BJ (cell line): ENCODE results near the gene KLHL22. TPM values are rescaled to one million over a fixed set of nuclear protein-coding genes. Genes with fewer than 3 reads are reported as not detected.

Source experiments
- CTCF ChIA-PET: fragments of 350-600 bp; formaldehyde crosslinking; extraction: SDS; loops from one replicate; lab custom pipeline; 2021; ENCODE audit warnings: antibody characterized with exemption, inconsistent platforms; lab: Yijun Ruan, JAX
- POLR2A ChIA-PET: fragments of 300-600 bp; sonication (Branson Sonifier 250); formaldehyde crosslinking; extraction: SDS; loops from one replicate; lab custom pipeline; 2021; ENCODE audit warnings: antibody characterized with exemption; lab: Charles Lee
- DNase-seq: peaks from one replicate; pipeline ENCODE4 v3.0.0-alpha.2; 2011; ENCODE audit warnings: low read depth
- H3K27me3 ChIP-seq: 2 replicates; pipeline ENCODE4 v1.6.0; 2011; ENCODE audit warnings: low read length; ENCODE audit not compliant: control insufficient read depth, insufficient read depth
- H3K36me3 ChIP-seq: 2 replicates; pipeline ENCODE4 v1.5.1; 2011; ENCODE audit warnings: low read length; ENCODE audit not compliant: control insufficient read depth, insufficient read depth
- H3K4me3 ChIP-seq: 2 replicates; pipeline ENCODE4 v1.5.1; 2011; ENCODE audit warnings: low read depth, mild to moderate bottlenecking, control low read depth, low read length
- polyA plus RNA-seq: library from polyadenylated mRNA; depleted of rRNA; stranded (reverse); fragments of >200 nt; gene quantifications from 2 replicates; pipeline ENCODE4 v1.2.3, GENCODE V29; 2011
- TF ChIP-seq, protein P1 (sequence below): IDR thresholded peaks from 2 replicates; pipeline ENCODE4 v1.5.1; 2011; ENCODE audit warnings: low read depth, mild to moderate bottlenecking, control low read depth, inconsistent platforms, low read length, moderate library complexity; ENCODE audit not compliant: insufficient read depth

Gene KLHL22
- polyA plus RNA-seq, 1 experiment, result 34.0 TPM

DNA sequence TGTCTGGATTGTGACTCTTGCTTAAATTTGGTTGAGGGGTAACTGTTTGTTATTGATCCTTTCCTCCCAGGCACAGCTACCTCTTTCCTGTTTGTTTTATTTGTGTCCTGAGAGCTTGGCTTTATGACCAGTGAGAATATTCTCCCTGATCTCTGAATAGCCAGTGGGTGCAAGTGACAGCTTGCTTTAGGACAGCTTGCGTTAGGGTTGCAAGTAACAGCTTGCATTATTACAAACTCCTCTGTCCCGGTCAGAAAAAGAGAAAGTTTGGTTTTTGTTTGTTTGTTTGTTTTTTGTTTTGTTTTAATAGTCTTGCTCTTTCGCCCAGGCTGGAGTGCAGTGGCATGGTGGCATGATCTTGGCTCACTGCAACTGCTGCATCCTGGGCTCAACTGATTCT, 3.3 kb upstream of the KLHL22 start:
- no peak for DNase-seq
- H3K4me3 ChIP-seq, result no peak overlapping the region
- no peaks in the 10 kb centered on the region for H3K27me3 ChIP-seq
- no peaks in the 10 kb centered on the region; the same call in 1 of the 2 replicates for H3K36me3 ChIP-seq
- CTCF ChIA-PET, result interaction anchor here (1.2 kb wide), 1 partner anchor 70 kb away, joined by 4 read pairs; no protein-coding TSS in a partner anchor
- POLR2A ChIA-PET, result no interaction called here
- TF ChIP-seq, protein P1, sequence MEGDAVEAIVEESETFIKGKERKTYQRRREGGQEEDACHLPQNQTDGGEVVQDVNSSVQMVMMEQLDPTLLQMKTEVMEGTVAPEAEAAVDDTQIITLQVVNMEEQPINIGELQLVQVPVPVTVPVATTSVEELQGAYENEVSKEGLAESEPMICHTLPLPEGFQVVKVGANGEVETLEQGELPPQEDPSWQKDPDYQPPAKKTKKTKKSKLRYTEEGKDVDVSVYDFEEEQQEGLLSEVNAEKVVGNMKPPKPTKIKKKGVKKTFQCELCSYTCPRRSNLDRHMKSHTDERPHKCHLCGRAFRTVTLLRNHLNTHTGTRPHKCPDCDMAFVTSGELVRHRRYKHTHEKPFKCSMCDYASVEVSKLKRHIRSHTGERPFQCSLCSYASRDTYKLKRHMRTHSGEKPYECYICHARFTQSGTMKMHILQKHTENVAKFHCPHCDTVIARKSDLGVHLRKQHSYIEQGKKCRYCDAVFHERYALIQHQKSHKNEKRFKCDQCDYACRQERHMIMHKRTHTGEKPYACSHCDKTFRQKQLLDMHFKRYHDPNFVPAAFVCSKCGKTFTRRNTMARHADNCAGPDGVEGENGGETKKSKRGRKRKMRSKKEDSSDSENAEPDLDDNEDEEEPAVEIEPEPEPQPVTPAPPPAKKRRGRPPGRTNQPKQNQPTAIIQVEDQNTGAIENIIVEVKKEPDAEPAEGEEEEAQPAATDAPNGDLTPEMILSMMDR, result no peak

DNA sequence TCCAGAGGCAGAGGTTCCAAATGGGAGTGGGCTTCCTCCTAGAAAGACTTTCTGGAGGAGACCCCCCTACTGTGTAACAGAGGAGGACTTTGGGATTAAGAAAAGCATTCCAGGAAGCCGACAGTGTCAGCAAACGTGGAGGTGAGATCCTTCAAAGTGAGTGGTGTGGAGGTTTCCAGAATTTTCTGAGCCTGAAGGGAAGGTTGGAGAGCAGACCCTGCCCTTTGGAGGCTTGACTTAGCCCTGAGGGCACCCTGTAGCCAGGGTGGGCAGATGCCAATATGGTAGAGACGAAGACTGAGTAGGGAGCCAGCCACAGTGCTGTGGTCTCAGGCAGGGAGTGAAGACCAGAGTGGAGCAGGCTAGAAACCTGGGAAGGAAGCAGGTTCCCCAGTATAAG, 1.8 kb upstream of the KLHL22 start:
- TF ChIP-seq, protein P1, result no peak
- H3K36me3 ChIP-seq, result no peaks in the 10 kb centered on the region; the same call in 1 of the 2 replicates
- CTCF ChIA-PET, result interaction anchor here (0.8 to 1.3 kb wide), 5 partner anchors 7 to 78 kb away, joined by 3 to 5 read pairs (median 3); partner anchors contain the start of gene MED15

DNA sequence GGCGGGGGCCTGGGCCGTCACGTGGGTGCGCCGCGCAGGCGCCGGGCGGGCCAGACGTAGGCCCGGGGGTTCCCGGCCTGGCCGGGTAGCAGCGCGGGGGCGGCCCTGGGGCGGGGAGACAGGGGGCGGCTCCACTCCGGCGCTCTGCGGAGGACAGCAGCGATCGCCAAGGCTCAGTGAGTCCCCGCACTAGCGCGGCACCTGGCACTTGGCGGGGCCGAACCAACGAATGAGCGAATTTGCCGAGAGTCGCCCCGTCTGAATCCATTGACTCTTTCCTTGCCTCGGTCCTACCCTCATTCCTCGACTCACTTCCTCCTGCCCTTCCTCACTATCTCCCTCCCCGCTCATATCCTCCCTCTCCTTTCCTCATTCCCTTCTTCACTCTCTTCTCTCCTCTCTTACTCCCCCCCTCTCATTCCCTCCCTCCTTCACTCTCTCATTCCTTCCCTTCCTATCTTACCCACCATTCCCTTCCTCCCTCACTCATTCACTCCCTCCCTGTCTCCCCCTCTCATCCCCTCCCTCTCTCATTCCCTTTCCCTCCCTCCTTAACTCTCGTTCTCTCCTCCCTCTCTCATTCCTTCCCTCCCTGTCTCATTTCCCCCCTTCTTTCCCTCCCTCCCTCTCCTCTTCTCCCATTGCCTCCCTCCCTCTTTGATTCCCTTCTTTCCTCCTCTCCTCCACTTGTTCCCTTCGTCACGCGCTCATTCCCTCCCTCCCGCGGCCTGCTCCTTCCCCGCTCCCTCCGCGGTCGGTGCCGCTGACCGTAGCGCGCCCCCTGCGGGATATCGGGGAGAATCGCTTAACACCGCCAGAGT, 476 bp upstream of the KLHL22 start:
- no peaks in the 10 kb centered on the region for H3K36me3 ChIP-seq
- POLR2A ChIA-PET, result no interaction called here

More for the DNA sequence above, 1.8 kb upstream of the KLHL22 start:
- Histone ChIP-seq H3K4me3 (no peak overlapping the region), H3K27me3 (no peaks in the 10 kb centered on the region)
- POLR2A ChIA-PET, result no interaction called here
- no peak for DNase-seq

DNA sequence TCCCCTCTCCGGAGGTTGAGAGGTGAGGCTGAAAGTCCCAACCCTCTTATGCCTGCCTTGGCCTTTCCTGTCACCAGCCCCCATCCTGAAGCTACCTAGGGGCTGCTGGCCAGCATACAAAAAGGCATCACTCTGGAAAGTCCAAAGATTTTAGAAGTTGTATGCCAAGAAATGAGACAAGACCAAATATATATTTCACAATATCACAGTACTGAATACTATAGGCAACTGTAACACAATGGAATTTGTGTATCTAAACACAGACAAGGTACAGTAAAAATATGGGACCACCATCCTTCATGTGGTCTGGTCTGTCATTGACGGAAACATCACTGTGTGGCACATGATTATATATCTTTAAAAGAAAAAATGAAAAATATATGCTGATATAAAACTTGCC, 4.2 kb downstream of the KLHL22 start:
- Histone ChIP-seq H3K27me3 (no peaks in the 10 kb centered on the region), H3K36me3 (peaks cover 4% of the 10 kb centered on the region; the same call in 1 of the 2 replicates), H3K4me3 (no peak overlapping the region)
- ChIA-PET POLR2A (no interaction called here), CTCF (no interaction called here)
- no peak for DNase-seq
- TF ChIP-seq, protein P1, result no peak

More for the DNA sequence above, 476 bp upstream of the KLHL22 start:
- Histone ChIP-seq H3K4me3 (peak overlapping the region; percentile 64), H3K27me3 (no peaks in the 10 kb centered on the region)
- no peak for DNase-seq
- TF ChIP-seq, protein P1, result peak; percentile 94
- CTCF ChIA-PET, result interaction anchor here (0.6 to 1.3 kb wide), 3 partner anchors 9 to 77 kb away, joined by 3 to 5 read pairs (median 3); no protein-coding TSS in a partner anchor

DNA sequence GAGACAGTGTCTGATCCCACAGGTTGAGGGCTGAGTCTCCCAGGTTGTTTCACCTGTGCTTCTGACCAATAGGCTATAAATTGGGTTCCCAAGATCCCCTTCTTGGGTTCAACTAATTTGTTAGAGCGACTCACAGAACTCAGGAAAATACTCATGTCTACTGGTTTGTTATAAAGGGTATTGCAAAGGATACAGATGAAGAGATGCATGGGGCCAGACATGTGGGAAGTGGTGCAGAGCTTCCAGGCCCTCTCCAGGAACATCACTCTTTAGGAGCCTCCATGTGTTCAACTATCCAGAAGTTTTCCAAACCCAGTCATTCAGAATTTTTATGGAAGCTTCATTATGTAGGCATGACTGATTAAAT, 4.7 kb downstream of the KLHL22 start:
- Histone ChIP-seq H3K27me3 (no peaks in the 10 kb centered on the region), H3K4me3 (no peak overlapping the region), H3K36me3 (peaks cover 4% of the 10 kb centered on the region; the same call in 1 of the 2 replicates)
- ChIA-PET POLR2A (no interaction called here), CTCF (interaction anchor here (0.7 to 1.4 kb wide), 2 partner anchors 78 to 80 kb away, joined by 3 read pairs; no protein-coding TSS in a partner anchor)
- TF ChIP-seq, protein P1, result no peak
- DNase-seq, result no peak
